HG03432 (cell line): ENCODE results near the gene ATL2.
"Not testable (repeated sequence)": the region's sequence is repeated elsewhere in the genome, so short reads cannot be mapped to it uniquely, and the experiment has no call there.

Source experiments
- ATAC-seq: cut with Tn5 transposase; IDR thresholded peaks from one replicate; pipeline ENCODE4 v1.9.1; 2021; ENCODE audit warnings: mild to moderate bottlenecking, moderate library complexity; ENCODE audit not compliant: unreplicated experiment

Gene ATL2

GRCh38 chr2:38377050-38377828 is at the start of gene ATL2:
ATL2 (minus strand) TSS chr2:38377273; CDS start chr2:38377260, 13 bp downstream.
- peak; percentile 91 for ATAC-seq

- ATAC-seq = no peak
These were observed 46.7 kb upstream of the ATL2 start for GRCh38 chr2:38423763-38424162.

GRCh38 chr2:38421274-38422056 is 44.4 kb upstream of the ATL2 start:
- no peak for ATAC-seq

GRCh38 chr2:38419499-38419898 is 42.4 kb upstream of the ATL2 start:
- no peak for ATAC-seq

DNA sequence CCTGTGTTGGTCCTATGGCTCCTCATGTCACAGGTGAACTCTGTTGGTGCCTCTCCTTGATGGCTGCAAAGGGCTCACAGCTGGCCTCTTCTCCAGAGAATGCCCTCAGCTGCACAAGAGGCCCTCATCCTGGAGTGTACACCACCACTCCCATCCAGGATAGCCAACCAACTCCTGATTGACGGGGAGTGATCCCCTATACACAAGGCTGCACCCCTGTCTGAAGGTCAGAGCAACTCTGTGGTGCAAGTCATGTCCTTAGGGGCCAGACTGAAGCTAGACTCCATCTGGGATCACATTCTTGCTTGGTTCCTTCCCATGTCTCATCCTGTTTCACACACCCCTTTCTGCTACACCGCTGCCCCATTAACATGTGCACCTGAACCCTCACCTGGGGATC is 41.7 kb upstream of the ATL2 start:
- no peak for ATAC-seq

GRCh38 chr2:38417745-38418689 is 40.9 kb upstream of the ATL2 start:
- no peak for ATAC-seq

DNA sequence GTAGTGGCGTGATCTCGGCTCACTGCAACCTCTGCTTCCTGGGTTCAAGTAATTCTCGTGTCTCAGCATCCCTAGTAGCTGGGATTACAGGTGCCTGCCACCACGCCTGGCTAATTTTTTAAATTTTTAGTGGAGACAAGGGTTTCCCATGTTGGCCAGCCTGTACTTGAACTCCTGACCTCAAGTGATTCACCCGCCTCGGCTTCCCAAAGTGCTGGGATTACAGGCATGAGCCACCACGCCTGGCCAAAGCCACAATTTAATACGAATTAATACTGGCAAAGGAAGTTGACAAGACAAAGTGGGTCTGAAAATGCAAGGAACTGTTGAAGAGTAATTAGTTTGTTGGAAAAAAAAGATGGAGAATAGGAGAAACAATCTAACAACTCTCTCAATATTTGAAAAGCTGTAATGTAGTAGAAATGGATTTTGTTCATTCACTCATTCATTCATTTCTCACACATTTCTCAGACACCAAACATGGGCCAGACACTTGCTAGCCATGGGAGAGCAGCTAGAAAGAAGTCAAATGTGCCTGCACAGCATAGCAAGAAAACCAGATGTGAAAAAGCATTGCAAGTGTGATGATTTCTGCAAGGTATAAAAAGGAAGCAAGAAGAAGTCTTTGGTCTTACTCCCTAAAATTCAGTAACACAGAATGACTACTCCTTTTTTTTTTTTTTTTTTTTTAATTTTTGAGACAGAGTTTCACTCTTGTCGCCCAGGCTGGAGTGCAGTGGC is 39.4 kb upstream of the ATL2 start:
- ATAC-seq = no peak

DNA sequence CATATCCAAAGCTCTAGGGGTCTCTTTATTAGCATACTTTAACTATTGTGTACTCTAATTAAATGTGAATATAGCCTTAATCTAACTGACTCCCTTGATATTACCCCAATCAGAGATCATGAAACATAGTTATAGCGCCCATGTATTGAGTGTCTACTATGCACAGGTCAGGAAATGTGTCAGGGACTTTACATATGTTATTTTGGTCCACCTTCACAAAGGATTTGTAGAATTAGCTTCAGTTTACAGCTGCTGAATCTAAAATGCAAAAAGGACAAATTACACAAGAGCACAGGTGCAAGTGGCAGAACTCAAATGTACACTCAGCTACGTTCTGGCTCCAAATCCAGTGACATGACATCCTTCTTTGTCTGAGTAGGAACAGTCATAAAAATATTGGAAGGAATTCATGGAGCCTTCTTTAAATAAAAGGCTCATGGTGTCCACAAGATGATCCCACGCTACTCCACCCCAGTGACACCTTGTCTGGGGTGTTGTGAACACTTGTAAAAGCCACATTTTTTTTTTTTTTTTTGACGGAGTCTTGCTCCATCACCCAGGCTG is 38.7 kb upstream of the ATL2 start:
- ATAC-seq = no peak

DNA sequence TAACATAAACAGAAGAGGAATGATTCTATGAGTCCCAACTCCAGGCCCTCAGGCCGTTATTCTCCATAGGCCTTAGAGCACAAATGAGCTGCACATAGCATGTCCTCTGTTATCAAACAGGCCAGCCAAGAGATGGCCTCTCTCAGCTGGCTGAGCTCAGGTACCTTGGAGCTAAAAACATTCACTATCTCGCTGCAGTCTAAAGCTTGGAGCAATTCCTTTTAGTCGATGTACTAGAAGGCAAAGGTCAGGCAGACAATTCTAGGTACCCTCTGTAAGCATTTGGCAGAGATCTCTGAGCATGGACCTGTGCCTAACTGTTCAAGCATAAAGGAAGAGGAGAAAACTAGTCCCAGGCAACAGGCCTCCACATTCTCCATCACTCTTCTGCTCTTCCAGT is 38.0 kb upstream of the ATL2 start:
- ATAC-seq = no peak

DNA sequence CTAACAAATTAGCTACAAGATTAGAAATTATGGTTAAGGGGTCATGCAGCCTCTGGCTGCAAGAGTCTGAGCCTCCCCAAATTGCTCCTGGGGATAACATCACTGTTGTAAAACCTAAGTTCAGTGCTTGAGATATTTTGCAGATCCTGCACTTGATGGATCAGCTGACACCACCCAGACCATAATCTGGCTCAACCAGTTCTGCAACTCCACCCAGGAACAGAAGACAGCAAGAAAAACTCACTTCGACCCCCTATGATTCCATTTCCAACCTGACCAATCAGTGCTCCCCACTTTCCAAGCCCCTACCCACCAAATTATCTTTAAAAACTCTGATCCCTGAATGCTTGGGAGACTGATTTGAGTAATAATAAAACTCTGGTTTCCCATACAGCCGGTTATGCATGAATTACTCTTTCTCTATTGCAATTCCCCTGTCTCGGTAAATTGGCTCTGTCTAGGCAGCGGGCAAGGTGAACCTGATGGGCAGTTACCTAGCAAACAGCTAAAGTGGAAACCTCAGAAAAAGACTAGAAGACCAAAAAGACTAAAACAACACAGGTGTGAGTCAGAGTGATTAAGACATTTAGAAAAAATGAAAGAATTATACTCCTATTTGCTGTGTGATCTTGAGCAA is 35.3 kb upstream of the ATL2 start:
- not testable (repeated sequence) for ATAC-seq

DNA sequence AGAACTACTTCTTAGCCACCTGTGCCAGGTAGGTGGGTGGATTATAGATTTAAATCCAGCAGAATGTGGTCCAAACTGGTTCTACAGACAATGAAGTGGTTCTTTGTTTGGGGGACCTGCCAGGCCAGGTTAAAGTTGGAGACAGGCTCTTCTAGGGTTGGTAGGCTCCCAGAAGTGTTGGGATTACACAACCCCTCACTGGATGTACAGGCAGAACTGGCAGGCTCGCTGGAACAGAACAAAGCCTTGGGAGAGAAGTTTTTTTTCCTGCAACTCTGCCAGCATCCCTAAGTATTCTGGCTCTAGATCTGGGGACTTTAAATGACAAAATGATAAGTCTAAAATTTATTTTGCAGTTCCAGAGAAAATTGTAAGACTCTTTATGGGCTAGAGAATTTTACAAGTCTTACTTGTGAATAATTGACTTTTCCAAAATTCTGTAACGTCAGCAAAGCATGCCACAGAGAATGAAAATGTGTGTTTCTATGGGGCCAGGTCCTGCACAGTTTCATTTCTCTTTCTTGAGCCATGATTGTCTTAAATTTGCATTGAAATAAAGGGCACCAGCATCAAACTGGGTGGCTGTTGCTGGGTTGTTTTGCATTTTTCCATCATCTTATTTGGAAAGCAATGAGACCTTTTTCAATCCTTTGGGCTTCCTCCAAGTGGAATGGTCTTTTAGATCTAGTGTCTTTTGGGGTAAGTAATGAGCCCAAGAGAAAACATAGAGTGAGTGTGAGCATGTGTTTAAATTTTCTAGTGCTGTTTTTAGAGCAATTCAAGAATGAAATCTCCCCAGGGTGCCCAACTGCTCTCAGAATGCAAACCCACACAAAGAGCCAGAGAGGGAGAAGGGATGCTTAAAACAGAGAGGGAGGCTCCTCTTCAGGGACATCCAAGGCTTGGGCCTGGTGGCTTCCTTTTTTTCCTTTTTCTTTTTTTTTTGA is 32.4 kb upstream of the ATL2 start:
- ATAC-seq = peak; percentile 74

GRCh38 chr2:38407111-38407682 is 30.1 kb upstream of the ATL2 start:
- ATAC-seq = no peak

- no peak for ATAC-seq
These were observed 29.6 kb upstream of the ATL2 start for GRCh38 chr2:38406597-38407110.

DNA sequence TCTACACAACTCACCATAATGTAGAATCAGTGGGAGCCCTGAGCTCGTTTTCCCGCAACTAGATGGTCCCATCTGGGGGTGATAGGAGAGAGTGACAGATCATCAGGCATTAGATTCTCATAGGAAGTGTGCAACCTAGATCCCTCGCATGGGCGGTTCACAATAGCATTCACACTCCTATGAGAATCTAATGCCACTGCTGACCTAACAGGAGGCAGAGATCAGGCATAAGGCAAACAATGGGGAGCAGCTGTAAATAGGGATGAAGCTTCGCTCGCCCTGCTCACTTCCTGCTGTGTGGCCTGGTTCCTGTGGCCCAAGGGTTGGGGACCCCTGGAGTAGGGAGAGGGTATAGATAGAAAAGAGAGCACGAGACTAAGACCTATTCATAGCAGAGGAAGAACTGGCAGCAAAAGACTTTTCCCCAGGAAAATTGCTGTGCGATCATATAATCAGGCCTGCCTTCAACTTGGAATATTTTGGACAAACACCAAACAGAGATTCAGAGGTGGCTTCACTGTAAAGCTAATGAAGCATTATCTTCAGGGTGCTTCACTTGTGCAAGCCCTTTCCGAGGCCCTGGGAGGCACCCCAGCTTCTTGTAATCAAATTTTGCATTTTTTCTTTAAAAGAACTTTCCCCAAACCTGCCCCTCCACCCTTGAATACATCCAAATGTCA is 29.0 kb upstream of the ATL2 start:
- ATAC-seq = no peak

DNA sequence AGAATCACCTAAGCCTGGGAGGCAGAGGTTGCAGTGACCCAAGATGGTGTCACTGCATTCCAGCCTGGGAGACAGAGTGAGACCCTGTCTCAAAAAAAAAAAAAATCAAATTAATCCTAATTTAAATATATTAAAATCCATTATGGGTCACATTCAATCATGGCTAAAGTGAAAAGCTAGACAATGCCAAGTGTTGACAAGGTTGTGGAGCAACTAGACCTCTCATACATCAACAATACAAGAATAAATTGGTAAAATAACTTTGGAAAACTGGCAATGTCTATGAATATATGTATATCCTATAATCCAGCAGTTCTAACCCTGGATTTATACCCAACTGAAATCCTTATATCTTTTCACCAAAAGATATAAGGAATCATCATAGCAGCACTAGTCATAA is 23.4 kb upstream of the ATL2 start:
- no peak for ATAC-seq

- no peak for ATAC-seq
These were observed 21.7 kb upstream of the ATL2 start for GRCh38 chr2:38398739-38399138.

GRCh38 chr2:38394903-38395341 is 17.8 kb upstream of the ATL2 start:
- no peak for ATAC-seq
